ENCODE data around the gene TRABD2B. TPM values are rescaled to one million over a fixed set of nuclear protein-coding genes. Genes with fewer than 3 reads are reported as not detected.

Gene TRABD2B
- total RNA-seq, 2 donors from 2014 or later = 3.8 to 10.7 TPM

GRCh38 chr1:47761201-47761930 is 235.8 kb downstream of the TRABD2B start:
- DNase-seq (ENCODE audit: low spot score) (no peak), ATAC-seq (ENCODE audit: insufficient number of reproducible peaks, low FRiP score, low read depth) (no peak)
- Histone ChIP-seq H3K4me1 (ENCODE audit: control insufficient read depth in 1 of 2, low read depth in 2 of 2) (peaks cover 14 to 63% of the 10 kb centered on the region in 2 donors), H3K36me3 (no peaks in the 10 kb centered on the region), H3K9me3 (no peaks in the 10 kb centered on the region), H3K4me3 (no peak overlapping the region), H3K27me3 (replicated peaks; ENCODE audit: insufficient read depth) (no peaks in the 10 kb centered on the region), H3K27ac (peak overlapping the region in 1 of 2 donors; percentile 33)
- TF ChIP-seq CTCF (IDR thresholded peaks at IDR 0.05) = no peak

GRCh38 chr1:47759936-47760629 is 237.1 kb downstream of the TRABD2B start:
- no peak overlapping the region for H3K4me3 ChIP-seq
- H3K4me1 ChIP-seq (ENCODE audit: control insufficient read depth in 1 of 2, low read depth in 2 of 2) = peaks cover 14 to 63% of the 10 kb centered on the region in 2 donors
- peak overlapping the region; percentile 33 to 43 for H3K27ac ChIP-seq
- H3K27me3 ChIP-seq (replicated peaks; ENCODE audit: insufficient read depth) = no peaks in the 10 kb centered on the region
- DNase-seq (ENCODE audit: low spot score) = no peak
- TF ChIP-seq CTCF (IDR thresholded peaks at IDR 0.05) = no peak
- no peaks in the 10 kb centered on the region for H3K9me3 ChIP-seq
- H3K36me3 ChIP-seq = no peaks in the 10 kb centered on the region
- ATAC-seq (ENCODE audit: insufficient number of reproducible peaks, low FRiP score, low read depth) = no peak

GRCh38 chr1:47759251-47759935 is 237.8 kb downstream of the TRABD2B start:
- Histone ChIP-seq H3K36me3 (no peaks in the 10 kb centered on the region), H3K4me3 (no peak overlapping the region), H3K9me3 (no peaks in the 10 kb centered on the region), H3K27me3 (replicated peaks; ENCODE audit: insufficient read depth) (no peaks in the 10 kb centered on the region), H3K4me1 (ENCODE audit: control insufficient read depth in 1 of 2, low read depth in 2 of 2) (peaks cover 14 to 56% of the 10 kb centered on the region in 2 donors), H3K27ac (peak overlapping the region; percentile 25 to 33)
- no peak for DNase-seq (ENCODE audit: low spot score)
- TF ChIP-seq CTCF (IDR thresholded peaks at IDR 0.05) = no peak
- ATAC-seq (ENCODE audit: insufficient number of reproducible peaks, low FRiP score, low read depth) = no peak

- H3K4me3 ChIP-seq = no peak overlapping the region
- H3K27me3 ChIP-seq (replicated peaks; ENCODE audit: insufficient read depth) = no peaks in the 10 kb centered on the region
- DNase-seq (ENCODE audit: low spot score) = peak; percentile 38
- H3K27ac ChIP-seq = peak overlapping the region; percentile 33 to 60
- ATAC-seq (ENCODE audit: insufficient number of reproducible peaks, low FRiP score, low read depth) = no peak
- peaks cover 14 to 48% of the 10 kb centered on the region in 2 donors for H3K4me1 ChIP-seq (ENCODE audit: control insufficient read depth in 1 of 2, low read depth in 2 of 2)
- no peaks in the 10 kb centered on the region for H3K9me3 ChIP-seq
- no peak for TF ChIP-seq CTCF (IDR thresholded peaks at IDR 0.05)
- no peaks in the 10 kb centered on the region for H3K36me3 ChIP-seq
These were observed 238.6 kb downstream of the TRABD2B start for GRCh38 chr1:47758341-47759250.
